Left cardiac atrium (tissue), 4 donors: Measurements from ENCODE around the gene HOXA7. TPM values are rescaled to one million over a fixed set of nuclear protein-coding genes. Genes with fewer than 3 reads are reported as not detected.

Experiments
- ATAC-seq, 2 donors: fragments of 200-7000 bp; cut with Tn5 transposase; one replicate each; pipeline ENCODE4 v1.9.1; 2020; ENCODE audit warnings: mild to moderate bottlenecking in 2 of 2, moderate library complexity in 2 of 2
- DNase-seq: peaks from one replicate; pipeline ENCODE4 v3.0.0-alpha.2; 2020
- intact Hi-C, 2 donors: fragments of 100-400 bp; cut with DNase I; formaldehyde crosslinking; loops; one replicate each; pipeline versions ENCODE4 v1.14.1 to v1.15.1; 2022 to 2023
- total RNA-seq, 2 donors: library from RNA; stranded (reverse); fragmentation: NEBNext Ultra II Directional; extraction: Animal tissue kit (Norgen Biotek cat#: 25700); gene quantifications; one replicate each; pipeline ENCODE4 v1.2.1, GENCODE V29; 2021
- donor health status: DM: no; HTN: yes; CAD: no.
- donor health status: DM: no; HTN: yes; CAD: no; lungs with severe emphysema.
- donor health status: DM: yes; HTN: yes; CAD: no.
- donor health status: Dilated cardiomyopathy.

HOXA7 gene
- total RNA-seq, 2 donors from 2014 or later = 0.12 to 0.39 TPM

GRCh38 chr7:27116962-27117886, 39.3 kb downstream of the HOXA7 start:
- DNase-seq (no peak), ATAC-seq (no peak)
- intact Hi-C loops = no loop called here

DNA sequence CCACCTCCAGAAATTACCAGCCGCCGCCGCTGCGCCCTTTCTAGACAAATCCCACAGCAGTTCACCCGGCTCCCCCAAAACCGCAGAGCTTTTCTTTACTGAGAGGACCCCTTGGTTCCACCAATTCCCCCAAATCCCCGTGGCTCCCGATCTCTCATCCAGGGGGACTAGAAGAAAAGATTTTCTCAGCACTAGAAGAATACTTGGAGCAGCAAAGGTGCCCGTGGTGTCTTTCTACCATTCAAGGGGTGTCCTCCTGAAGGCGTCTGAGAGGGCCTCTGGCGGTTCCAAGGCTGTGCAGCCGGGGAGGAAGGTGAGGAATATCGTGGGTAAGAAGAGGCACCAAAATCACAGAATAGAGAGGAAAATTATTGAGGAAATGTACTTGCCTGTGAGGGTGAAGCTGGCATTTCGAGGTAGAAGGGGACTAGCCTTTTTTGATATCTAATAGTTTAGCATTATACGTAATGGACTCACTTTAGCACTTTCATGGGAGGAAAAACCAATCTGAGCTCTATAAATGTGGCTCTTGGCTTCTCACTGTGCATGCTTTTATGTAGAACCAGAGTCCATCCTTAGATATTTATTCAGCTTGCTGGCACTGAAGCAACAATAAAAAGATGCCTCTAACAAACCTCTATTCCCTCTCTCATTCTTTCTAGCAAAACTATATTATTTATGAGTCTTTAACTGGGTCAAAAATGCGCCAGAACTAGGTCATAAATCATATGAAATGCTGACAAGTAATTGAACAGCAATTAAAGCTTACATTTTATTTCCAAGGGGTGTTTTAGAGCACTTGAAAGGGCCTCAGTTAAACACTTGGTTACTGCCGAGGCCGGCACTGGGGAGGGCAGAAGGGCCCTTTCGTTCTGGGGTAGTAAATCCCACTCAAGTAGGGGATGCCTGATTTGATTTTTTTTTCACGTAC, 40.2 kb downstream of the HOXA7 start:
- ATAC-seq = no peak
- intact Hi-C loops = no loop called here

GRCh38 chr7:27115221-27116026, 41.1 kb downstream of the HOXA7 start:
- DNase-seq (no peak), ATAC-seq (no peak)
- intact Hi-C loops = no loop called here

More for the DNA sequence above, 40.2 kb downstream of the HOXA7 start:
- DNase-seq = no peak

GRCh38 chr7:27114881-27115220, 41.6 kb downstream of the HOXA7 start:
- DNase-seq (no peak), ATAC-seq (no peak)
- intact Hi-C loops = no loop called here

GRCh38 chr7:27113991-27114769, 42.3 kb downstream of the HOXA7 start:
- intact Hi-C loops = no loop called here
- DNase-seq (no peak), ATAC-seq (peak in 1 of 2 donors; percentile 32)

- intact Hi-C loops = no loop called here
- ATAC-seq = peak in 1 of 2 donors; percentile 30
- DNase-seq = no peak
Observed at GRCh38 chr7:27112955-27113949, 43.2 kb downstream of the HOXA7 start.

GRCh38 chr7:27112361-27112760, 44.1 kb downstream of the HOXA7 start:
- DNase-seq = no peak
- ATAC-seq = no peak
- intact Hi-C loops = no loop called here

DNA sequence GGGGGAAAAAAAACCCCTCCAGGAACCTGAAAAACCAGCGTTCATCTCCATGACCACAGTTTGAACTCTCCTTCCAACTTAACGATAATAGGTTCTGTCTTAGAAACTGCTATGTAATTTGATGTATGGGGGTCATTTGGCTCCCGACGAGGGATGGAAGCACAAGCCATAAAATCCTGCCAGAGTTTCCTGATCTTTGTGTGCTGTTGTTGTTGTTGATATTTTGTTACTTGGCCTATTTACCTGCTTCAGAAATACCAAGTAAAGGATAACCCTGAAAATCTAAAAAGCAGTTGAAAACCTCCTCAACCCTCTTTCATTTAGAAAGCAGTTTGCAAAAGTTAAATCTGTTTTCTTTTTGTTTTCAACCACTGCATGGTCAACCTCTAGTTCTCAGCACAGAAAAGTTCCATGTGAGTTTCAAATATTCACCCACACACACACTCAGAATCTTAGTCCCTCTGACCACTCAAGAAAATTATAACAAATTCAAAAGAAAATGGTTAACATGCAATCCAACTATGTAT, 44.7 kb downstream of the HOXA7 start:
- no peak for ATAC-seq
- intact Hi-C loops = no loop called here
- no peak for DNase-seq

DNA sequence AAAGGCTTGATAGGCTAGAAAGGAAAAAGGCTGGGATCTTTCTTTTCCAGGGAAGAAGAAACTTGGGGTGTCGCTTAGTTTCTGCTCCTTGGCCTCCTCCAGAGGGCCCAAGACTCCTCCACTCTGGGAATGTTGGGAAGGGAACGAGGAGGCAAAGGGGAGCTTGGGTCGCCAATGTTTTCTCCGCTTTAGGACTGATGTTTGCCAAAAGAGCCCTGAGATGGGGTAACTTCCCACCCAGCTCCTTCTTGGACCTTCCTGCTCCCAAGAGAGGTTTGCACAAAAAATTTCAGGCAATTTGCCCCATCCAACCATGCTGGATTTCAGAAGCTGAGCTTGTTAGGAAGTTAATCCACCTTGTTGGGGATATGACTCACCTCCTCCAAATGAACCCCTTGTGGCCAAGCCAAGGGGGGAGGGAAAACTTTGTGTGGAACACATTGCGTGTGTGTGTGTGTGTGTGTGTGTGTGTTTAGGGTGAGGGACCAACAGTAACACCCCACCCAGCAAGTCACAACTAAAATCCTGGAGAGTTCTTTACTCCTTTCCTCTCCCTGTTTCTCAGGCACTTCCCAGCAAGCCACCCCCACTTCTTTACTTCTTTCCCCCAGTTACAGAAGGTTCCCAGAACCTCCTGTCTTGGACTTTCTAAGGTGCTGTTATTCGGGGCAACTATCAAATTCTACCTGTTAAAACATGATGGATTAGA, 45.3 kb downstream of the HOXA7 start:
- ATAC-seq = no peak
- DNase-seq = no peak
- intact Hi-C loops = no loop called here

- ATAC-seq = no peak
- intact Hi-C loops = no loop called here
- DNase-seq = no peak
Observed at GRCh38 chr7:27110186-27111031, 46.1 kb downstream of the HOXA7 start.

GRCh38 chr7:27109466-27110185, 46.8 kb downstream of the HOXA7 start:
- no peak for ATAC-seq
- no peak for DNase-seq
- intact Hi-C loops = no loop called here

- no peak for DNase-seq
- peak; percentile 34 to 67 for ATAC-seq
- intact Hi-C loops = no loop called here
Observed at GRCh38 chr7:27108390-27109127, 47.9 kb downstream of the HOXA7 start.

DNA sequence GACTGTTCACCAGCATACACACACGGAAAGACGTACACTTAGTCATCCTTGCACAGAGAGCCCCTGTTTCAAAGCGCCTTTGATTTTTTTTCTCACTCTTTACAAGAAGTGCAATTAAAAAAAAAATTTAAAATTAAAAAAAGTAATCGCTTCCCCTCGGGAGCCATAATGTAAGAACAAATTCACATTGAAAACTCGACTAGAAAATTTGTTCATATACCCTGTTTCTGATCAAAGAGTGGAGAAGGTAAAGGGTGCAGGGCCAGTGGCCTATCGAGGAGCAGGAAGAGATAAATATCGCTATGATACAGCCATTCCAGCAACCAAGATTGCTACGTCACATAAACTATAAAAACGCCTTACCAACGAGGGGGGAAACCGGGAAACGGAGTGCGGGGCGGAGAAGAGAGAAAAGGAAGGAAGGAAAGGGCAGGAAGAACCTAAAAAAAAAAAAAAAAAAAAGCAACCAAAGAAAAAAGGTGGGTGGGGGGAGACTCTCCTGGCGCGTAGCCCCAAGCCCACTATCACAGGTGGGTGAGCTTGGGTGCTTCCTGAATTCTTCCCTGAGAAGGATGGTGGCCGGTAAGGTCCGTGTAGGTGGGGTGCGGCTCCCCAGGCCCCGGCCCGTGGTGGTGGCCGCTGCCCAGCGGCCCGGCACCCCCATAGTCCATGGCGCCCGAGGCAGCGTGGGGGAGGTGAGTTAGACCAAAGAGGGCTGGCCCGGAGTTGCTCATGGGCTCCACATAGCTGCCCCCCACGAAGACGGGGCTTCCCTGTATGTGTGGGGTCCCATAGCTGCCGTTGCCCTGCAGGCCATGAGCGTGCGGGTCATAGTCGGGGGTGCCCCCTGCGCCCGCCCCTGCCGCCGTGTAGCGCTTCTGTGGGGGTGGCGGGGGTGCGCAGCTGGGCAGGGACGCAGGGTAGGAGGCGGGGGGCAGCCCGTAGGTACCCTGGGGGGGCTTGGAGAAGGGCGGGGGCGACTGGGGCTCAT, 48.8 kb downstream of the HOXA7 start:
- DNase-seq (no peak), ATAC-seq (peak in 1 of 2 donors; percentile 12)
- intact Hi-C loops = no loop called here
